Skeletal muscle tissue (tissue), 4 donors: ENCODE results near the gene SLC26A5. TPM values are rescaled to one million over a fixed set of nuclear protein-coding genes. Genes with fewer than 3 reads are reported as not detected.

Experiments
- H3K27ac ChIP-seq: one replicate; pipeline ENCODE4 v1.7.0; 2013; ENCODE audit warnings: mild to moderate bottlenecking, low read depth, low read length, inconsistent platforms
- H3K27me3 ChIP-seq, 3 donors: one replicate each; pipeline ENCODE4 v1.7.0; 2013; ENCODE audit warnings: low read length in 3 of 3; ENCODE audit not compliant: control insufficient read depth in 3 of 3, insufficient read depth in 3 of 3
- H3K36me3 ChIP-seq, 3 donors: one replicate each; pipeline ENCODE4 v1.7.0; 2013; ENCODE audit warnings: low read length in 3 of 3; ENCODE audit not compliant: control insufficient read depth in 3 of 3, insufficient read depth in 3 of 3
- H3K4me1 ChIP-seq, 3 donors: one replicate each; pipeline ENCODE4 v1.7.0; 2013; ENCODE audit warnings: low read length in 3 of 3, mild to moderate bottlenecking in 3 of 3; ENCODE audit not compliant: control insufficient read depth in 3 of 3, insufficient read depth in 3 of 3
- H3K4me3 ChIP-seq, 3 donors: one replicate each; pipeline ENCODE4 v1.7.0; 2013; ENCODE audit warnings: low read length in 3 of 3
- H3K9ac ChIP-seq, 3 donors: one replicate each; pipeline ENCODE4 v1.7.0; 2013; ENCODE audit warnings: low read length in 3 of 3, mild to moderate bottlenecking in 3 of 3, moderate library complexity in 2 of 3, low read depth in 1 of 3
- H3K9me3 ChIP-seq, 3 donors: one replicate each; pipeline ENCODE4 v1.7.0; 2013; ENCODE audit warnings: low read length in 3 of 3; ENCODE audit not compliant: control insufficient read depth in 3 of 3
- total RNA-seq: library from RNA; depleted of rRNA; stranded (reverse); fragments of >200 nt; gene quantifications from one replicate; pipeline ENCODE4 v1.2.3, GENCODE V29; 2014
- donor health status: Osteomylitis.

The SLC26A5 gene
- total RNA-seq, 1 donor from 2014 or later: not detected

- Histone ChIP-seq H3K9ac (peak overlapping the region; percentile 94 to 99 (median 96)), H3K9me3 (no peaks in the 10 kb centered on the region), H3K27me3 (no peaks in the 10 kb centered on the region), H3K27ac (no peak overlapping the region), H3K4me1 (peaks cover 41 to 48% (median 47%) of the 10 kb centered on the region in 3 donors), H3K4me3 (peak overlapping the region; percentile 91 to 97 (median 96)), H3K36me3 (peaks cover 0 to 10% (median 6%) of the 10 kb centered on the region in 3 donors)
Measured at GRCh38 chr7:103348452-103348851, 97.6 kb downstream of the SLC26A5 start.

- peak within 1 kb of the TSS; percentile 94 to 99 (median 96) for H3K9ac ChIP-seq
- H3K4me1 ChIP-seq: peaks cover 43 to 50% (median 48%) of the 10 kb centered on the region in 3 donors
- no peaks in the 10 kb centered on the region for H3K27me3 ChIP-seq
- H3K27ac ChIP-seq: peak within 1 kb of the TSS; percentile 95
- H3K36me3 ChIP-seq: peaks cover 0 to 3% (median 3%) of the 10 kb centered on the region in 3 donors
- H3K4me3 ChIP-seq: peak within 1 kb of the TSS; percentile 91 to 97 (median 96)
- H3K9me3 ChIP-seq: no peaks in the 10 kb centered on the region
Measured at GRCh38 chr7:103347507-103348267, 98.3 kb downstream of the SLC26A5 start, which contains the start of gene PSMC2. TSS of gene PSMC2 (plus strand) at chr7:103347643. CDS start at chr7:103347712, 69 bp downstream.

GRCh38 chr7:103346396-103346795 lies 99.6 kb downstream of the SLC26A5 start:
- peak overlapping the region in 1 of 3 donors; percentile 91 for H3K4me3 ChIP-seq
- H3K9ac ChIP-seq: no peak overlapping the region
- H3K4me1 ChIP-seq: peaks cover 36 to 42% (median 40%) of the 10 kb centered on the region in 3 donors
- H3K9me3 ChIP-seq: no peaks in the 10 kb centered on the region
- no peaks in the 10 kb centered on the region for H3K27me3 ChIP-seq
- H3K36me3 ChIP-seq: peaks cover 0 to 9% (median 4%) of the 10 kb centered on the region in 3 donors
- peak overlapping the region; percentile 95 for H3K27ac ChIP-seq

GRCh38 chr7:103344453-103345149 lies 101.4 kb downstream of the SLC26A5 start, which contains the start of gene DNAJC2:
TSS of gene DNAJC2 (minus strand) at chr7:103344767. CDS start at chr7:103344622, 145 bp downstream.
- Histone ChIP-seq H3K9me3 (no peaks in the 10 kb centered on the region), H3K4me1 (peaks cover 26 to 27% (median 26%) of the 10 kb centered on the region in 3 donors), H3K36me3 (peaks cover 4 to 16% (median 9%) of the 10 kb centered on the region in 3 donors), H3K27ac (peak within 1 kb of the TSS; percentile 75), H3K9ac (peak within 1 kb of the TSS; percentile 86 to 94 (median 92)), H3K27me3 (no peaks in the 10 kb centered on the region), H3K4me3 (peak within 1 kb of the TSS; percentile 86 to 98 (median 95))

GRCh38 chr7:103343758-103344452 lies 102.1 kb downstream of the SLC26A5 start:
- H3K4me1 ChIP-seq: peaks cover 20 to 21% (median 21%) of the 10 kb centered on the region in 3 donors
- H3K4me3 ChIP-seq: peak overlapping the region; percentile 86 to 98 (median 95)
- peak overlapping the region; percentile 86 to 94 (median 92) for H3K9ac ChIP-seq
- peaks cover 4 to 21% (median 12%) of the 10 kb centered on the region in 3 donors for H3K36me3 ChIP-seq
- H3K27ac ChIP-seq: peak overlapping the region; percentile 75
- no peaks in the 10 kb centered on the region for H3K27me3 ChIP-seq
- H3K9me3 ChIP-seq: no peaks in the 10 kb centered on the region

- no peaks in the 10 kb centered on the region for H3K27me3 ChIP-seq
- peaks cover 4 to 22% (median 13%) of the 10 kb centered on the region in 3 donors for H3K36me3 ChIP-seq
- H3K4me1 ChIP-seq: peaks cover 15 to 21% (median 18%) of the 10 kb centered on the region in 3 donors
- peak overlapping the region; percentile 86 to 94 (median 92) for H3K9ac ChIP-seq
- H3K4me3 ChIP-seq: peak overlapping the region; percentile 86 to 98 (median 95)
- H3K9me3 ChIP-seq: no peaks in the 10 kb centered on the region
- peak overlapping the region; percentile 75 for H3K27ac ChIP-seq
Measured at GRCh38 chr7:103343332-103343731, 102.7 kb downstream of the SLC26A5 start.

GRCh38 chr7:103341466-103341865 lies 104.5 kb downstream of the SLC26A5 start:
- peaks cover 9 to 35% (median 27%) of the 10 kb centered on the region in 3 donors for H3K36me3 ChIP-seq
- no peak overlapping the region for H3K9ac ChIP-seq
- H3K9me3 ChIP-seq: no peaks in the 10 kb centered on the region

GRCh38 chr7:103338864-103339263 lies 107.1 kb downstream of the SLC26A5 start:
- no peak overlapping the region for H3K4me3 ChIP-seq
- H3K9me3 ChIP-seq: no peaks in the 10 kb centered on the region
- H3K9ac ChIP-seq: no peak overlapping the region
- peaks cover 6 to 8% (median 7%) of the 10 kb centered on the region in 3 donors for H3K4me1 ChIP-seq
- no peak overlapping the region for H3K27ac ChIP-seq
- no peaks in the 10 kb centered on the region for H3K27me3 ChIP-seq
- peaks cover 9 to 36% (median 32%) of the 10 kb centered on the region in 3 donors for H3K36me3 ChIP-seq

More at GRCh38 chr7:103341466-103341865, 104.5 kb downstream of the SLC26A5 start:
- Histone ChIP-seq H3K4me1 (peaks cover 8 to 15% (median 10%) of the 10 kb centered on the region in 3 donors), H3K27ac (no peak overlapping the region), H3K4me3 (no peak overlapping the region), H3K27me3 (no peaks in the 10 kb centered on the region)

- H3K4me3 ChIP-seq: no peak overlapping the region
- no peaks in the 10 kb centered on the region for H3K27me3 ChIP-seq
- no peak overlapping the region for H3K9ac ChIP-seq
- H3K36me3 ChIP-seq: peaks cover 9 to 38% (median 30%) of the 10 kb centered on the region in 3 donors
- no peak overlapping the region for H3K27ac ChIP-seq
- H3K4me1 ChIP-seq: no peaks in the 10 kb centered on the region
- no peaks in the 10 kb centered on the region for H3K9me3 ChIP-seq
Measured at GRCh38 chr7:103336761-103337160, 109.2 kb downstream of the SLC26A5 start.
